Endothelial cell (in vitro differentiated cells): Measurements from ENCODE around the gene PDIA3. TPM values are rescaled to one million over a fixed set of nuclear protein-coding genes. Genes with fewer than 3 reads are reported as not detected.

Experiments used
- DNase-seq: peaks from one replicate; pipeline ENCODE4 v3.0.0; 2021; ENCODE audit warnings: low spot score
- H3K27ac Mint-ChIP-seq: one replicate; pipeline ENCODE4 v1.8.0; 2021; ENCODE audit warnings: mixed read lengths, inconsistent platforms; ENCODE audit not compliant: unreplicated experiment
- H3K27me3 Mint-ChIP-seq: one replicate; pipeline ENCODE4 v1.8.0; 2021; ENCODE audit warnings: mild to moderate bottlenecking, moderate library complexity, mixed read lengths, inconsistent platforms; ENCODE audit not compliant: unreplicated experiment
- H3K36me3 Mint-ChIP-seq: one replicate; pipeline ENCODE4 v1.8.0; 2021; ENCODE audit warnings: mild to moderate bottlenecking, low read depth, mixed read lengths, inconsistent platforms; ENCODE audit not compliant: unreplicated experiment
- H3K4me1 Mint-ChIP-seq: one replicate; pipeline ENCODE4 v1.8.0; 2021; ENCODE audit warnings: mild to moderate bottlenecking, mixed read lengths, inconsistent platforms; ENCODE audit not compliant: unreplicated experiment
- H3K4me3 Mint-ChIP-seq: one replicate; pipeline ENCODE4 v1.8.0; 2021; ENCODE audit warnings: mild to moderate bottlenecking, mixed read lengths, inconsistent platforms; ENCODE audit not compliant: unreplicated experiment
- H3K9me3 Mint-ChIP-seq: one replicate; pipeline ENCODE4 v1.8.0; 2021; ENCODE audit warnings: mixed read lengths, inconsistent platforms; ENCODE audit not compliant: unreplicated experiment
- CTCF ChIP-seq: fragments of 200-600 bp; sonication (generic); IDR thresholded peaks from one replicate; pipeline ENCODE4 v1.5.0; 2021; ENCODE audit warnings: antibody characterized with exemption; ENCODE audit not compliant: unreplicated experiment
- total RNA-seq: library from RNA; stranded (reverse); fragmentation: NEBNext Ultra II Directional; extraction: Animal tissue kit (Norgen Biotek cat#: 25700); gene quantifications from one replicate; pipeline ENCODE4 v1.2.1, GENCODE V29; 2021; ENCODE audit not compliant: unreplicated experiment

PDIA3 gene
- total RNA-seq, 1 donor from 2014 or later, result 655 TPM

GRCh38 chr15:43774062-43774461, 27.8 kb downstream of the PDIA3 start:
- H3K36me3 Mint-ChIP-seq, result peaks cover 38% of the 10 kb centered on the region
- peaks cover 5% of the 10 kb centered on the region for H3K27me3 Mint-ChIP-seq
- no peak overlapping the region for H3K27ac Mint-ChIP-seq
- DNase-seq, result no peak
- TF ChIP-seq CTCF, result no peak
- H3K9me3 Mint-ChIP-seq, result no peaks in the 10 kb centered on the region
- no peak overlapping the region for H3K4me3 Mint-ChIP-seq
- peaks cover 4% of the 10 kb centered on the region for H3K4me1 Mint-ChIP-seq

- H3K36me3 Mint-ChIP-seq, result peaks cover 26% of the 10 kb centered on the region
- H3K9me3 Mint-ChIP-seq, result no peaks in the 10 kb centered on the region
- peaks cover 7% of the 10 kb centered on the region for H3K27me3 Mint-ChIP-seq
- peak overlapping the region; percentile 40 for H3K4me3 Mint-ChIP-seq
- H3K4me1 Mint-ChIP-seq, result peaks cover 4% of the 10 kb centered on the region
- no peak overlapping the region for H3K27ac Mint-ChIP-seq
- peak; percentile 43 for DNase-seq
- TF ChIP-seq CTCF, result peak; percentile 14
These were observed 29.2 kb downstream of the PDIA3 start for GRCh38 chr15:43775411-43775965.

GRCh38 chr15:43776101-43776717, 30.0 kb downstream of the PDIA3 start:
- H3K27me3 Mint-ChIP-seq, result peaks cover 9% of the 10 kb centered on the region
- H3K4me1 Mint-ChIP-seq, result peaks cover 4% of the 10 kb centered on the region
- DNase-seq, result peak; percentile 28
- no peaks in the 10 kb centered on the region for H3K9me3 Mint-ChIP-seq
- TF ChIP-seq CTCF, result no peak
- H3K4me3 Mint-ChIP-seq, result peak overlapping the region; percentile 62
- H3K36me3 Mint-ChIP-seq, result peaks cover 20% of the 10 kb centered on the region
- no peak overlapping the region for H3K27ac Mint-ChIP-seq

GRCh38 chr15:43776718-43777266, 30.6 kb downstream of the PDIA3 start, which contains the start of gene ELL3:
Gene ELL3 (minus strand): TSS chr15:43776966. CDS start chr15:43776901, 65 bp downstream.
- H3K27ac Mint-ChIP-seq, result no peak within 1 kb of the TSS
- peaks cover 18% of the 10 kb centered on the region for H3K36me3 Mint-ChIP-seq
- H3K27me3 Mint-ChIP-seq, result peaks cover 9% of the 10 kb centered on the region
- no peak for TF ChIP-seq CTCF
- peak; percentile 26 for DNase-seq
- H3K9me3 Mint-ChIP-seq, result no peaks in the 10 kb centered on the region
- peaks cover 4% of the 10 kb centered on the region for H3K4me1 Mint-ChIP-seq
- peak within 1 kb of the TSS; percentile 78 for H3K4me3 Mint-ChIP-seq
